Islet of Langerhans (tissue), 1 donor: Measurements from ENCODE around the gene CCDC93.

Experiments
- FAIRE-seq: peaks from one replicate; lab custom pipeline; 2011; peaks lifted over from hg19 to GRCh38; lab: Jason Lieb, UNC

Gene CCDC93

DNA sequence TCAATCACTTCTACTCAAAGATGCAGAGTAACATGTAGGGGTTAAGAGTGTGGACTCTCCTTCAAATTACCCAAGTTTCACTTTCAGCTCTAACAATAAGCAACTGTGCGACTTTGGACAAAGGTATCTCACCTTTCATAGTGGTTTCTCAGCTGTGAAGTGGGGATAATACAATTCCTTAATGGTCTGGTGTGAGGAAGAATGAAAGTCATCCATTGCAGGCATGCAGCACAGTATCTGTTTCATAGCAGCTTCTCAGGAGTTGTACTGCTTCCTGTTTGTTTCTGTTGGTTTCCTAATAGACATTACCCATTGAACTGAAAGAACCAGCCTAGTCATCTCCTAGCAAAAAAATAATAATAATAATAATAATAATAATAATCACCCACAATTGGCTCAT, 125.0 kb downstream of the CCDC93 start:
- FAIRE-seq: no peak

GRCh38 chr2:117885308-117885707, 128.6 kb downstream of the CCDC93 start:
- FAIRE-seq: no peak

GRCh38 chr2:117879003-117879402, 134.9 kb downstream of the CCDC93 start:
- no peak for FAIRE-seq

DNA sequence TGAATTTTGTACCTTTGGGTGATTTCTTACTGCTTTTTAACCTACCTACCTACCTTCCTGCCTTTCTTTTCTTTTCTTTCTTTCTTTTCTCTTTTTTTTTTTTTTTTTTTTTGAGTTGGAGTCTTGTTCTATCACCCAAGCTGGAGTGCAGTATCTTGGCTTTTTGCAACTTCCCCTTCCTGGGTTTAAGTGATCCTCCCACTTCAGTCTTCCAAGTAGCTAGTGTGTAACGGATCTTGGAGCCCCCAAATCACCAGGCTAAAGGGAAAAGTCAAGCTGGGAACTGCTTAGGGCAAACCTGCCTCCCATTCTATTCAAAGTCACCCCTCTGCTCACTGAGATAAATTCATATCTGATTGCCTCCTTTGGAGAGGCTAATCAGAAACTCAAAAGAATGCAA, 138.1 kb downstream of the CCDC93 start:
- no peak for FAIRE-seq
